Activated B cell treated with CpG ODN at 0.5 μM for 24 hours (primary cell): ENCODE results near the gene BHLHE40. TPM values are rescaled to one million over a fixed set of nuclear protein-coding genes. Genes with fewer than 3 reads are reported as not detected.

Experiments
- ATAC-seq: fragments of 200-7000 bp; cut with Tn5 transposase; one replicate; pipeline ENCODE4 v1.10.0; 2021; ENCODE audit warnings: low read depth, mild to moderate bottlenecking, moderate library complexity
- CTCF ChIA-PET: fragments of 350-600 bp; sonication (Branson Sonifier 250); formaldehyde crosslinking; loops from one replicate; lab custom pipeline; 2021; ENCODE audit warnings: antibody characterized with exemption; lab: Charles Lee
- POLR2A ChIA-PET: fragments of 350-600 bp; sonication (Branson Sonifier 250); formaldehyde crosslinking; loops from one replicate; lab custom pipeline; 2021; ENCODE audit warnings: antibody characterized with exemption; lab: Charles Lee
- DNase-seq: peaks from one replicate; pipeline ENCODE4 v3.0.0; 2022
- H3K27ac Mint-ChIP-seq: one replicate; pipeline ENCODE4 v1.8.0; 2020; ENCODE audit warnings: mixed read lengths
- H3K27me3 Mint-ChIP-seq: one replicate; pipeline ENCODE4 v1.8.0; 2021; ENCODE audit warnings: mixed read lengths
- H3K36me3 Mint-ChIP-seq: one replicate; pipeline ENCODE4 v1.8.0; 2021; ENCODE audit warnings: low read depth, mixed read lengths
- H3K4me1 Mint-ChIP-seq: one replicate; pipeline ENCODE4 v1.8.0; 2021; ENCODE audit warnings: mixed read lengths
- H3K4me3 Mint-ChIP-seq: one replicate; pipeline ENCODE4 v1.8.0; 2020; ENCODE audit warnings: mild to moderate bottlenecking, mixed read lengths
- H3K9me3 Mint-ChIP-seq: one replicate; pipeline ENCODE4 v1.8.0; 2020; ENCODE audit warnings: mixed read lengths
- intact Hi-C: fragments of 100-400 bp; cut with micrococcal nuclease; formaldehyde crosslinking; loops from one replicate; pipeline ENCODE4 v1.15.1; 2024
- total RNA-seq: library from RNA; stranded (reverse); gene quantifications from 2 replicates; pipeline ENCODE4 v1.2.3, GENCODE V29; 2022
- TF ChIP-seq, protein P1 (sequence below): fragments of 200-600 bp; IDR thresholded peaks from one replicate; pipeline ENCODE4 v1.8.0; 2022; ENCODE audit warnings: antibody characterized with exemption, mild to moderate bottlenecking

The BHLHE40 gene
- total RNA-seq, 1 donor from 2014 or later = 41.5 TPM

DNA sequence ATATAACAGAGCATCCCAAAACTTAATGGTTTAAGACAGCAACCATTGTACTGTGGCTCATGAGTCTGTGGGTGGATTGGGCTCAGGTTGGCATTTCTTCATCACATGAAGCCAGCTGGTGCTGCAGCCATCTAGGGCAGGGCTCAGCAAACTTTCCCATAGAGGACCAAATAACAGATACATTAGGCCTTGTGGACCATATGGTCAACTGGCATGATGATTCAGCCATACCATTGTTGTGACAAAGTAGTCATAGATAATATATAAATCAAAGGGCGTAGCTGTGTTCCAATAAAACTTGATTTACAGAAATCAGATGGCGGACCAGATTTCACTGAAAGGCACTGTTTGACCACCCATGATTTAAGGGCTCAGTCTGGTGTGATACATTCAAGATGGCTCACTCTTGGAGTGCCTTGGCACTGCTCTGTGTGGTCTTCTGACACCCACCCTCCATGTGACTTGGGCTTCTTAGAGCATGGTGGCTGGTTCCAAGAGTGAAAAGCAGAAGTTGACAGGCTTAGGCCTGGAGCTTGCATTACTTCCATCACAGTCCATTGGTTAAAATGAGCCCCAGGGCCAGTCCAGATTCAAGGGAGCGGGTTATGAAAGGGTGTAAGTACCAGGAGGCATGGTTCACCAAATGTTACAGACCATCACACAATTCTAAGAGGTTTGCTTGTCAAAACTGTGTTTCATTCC, 40.8 kb upstream of the BHLHE40 start:
- no peak for DNase-seq
- CTCF ChIA-PET = interaction anchor here (1.3 kb wide), 1 partner anchor 16 kb away, joined by 3 read pairs; no protein-coding TSS in a partner anchor
- H3K4me1 Mint-ChIP-seq = peaks cover 14% of the 10 kb centered on the region
- H3K27ac Mint-ChIP-seq = no peak overlapping the region
- TF ChIP-seq, protein P1, sequence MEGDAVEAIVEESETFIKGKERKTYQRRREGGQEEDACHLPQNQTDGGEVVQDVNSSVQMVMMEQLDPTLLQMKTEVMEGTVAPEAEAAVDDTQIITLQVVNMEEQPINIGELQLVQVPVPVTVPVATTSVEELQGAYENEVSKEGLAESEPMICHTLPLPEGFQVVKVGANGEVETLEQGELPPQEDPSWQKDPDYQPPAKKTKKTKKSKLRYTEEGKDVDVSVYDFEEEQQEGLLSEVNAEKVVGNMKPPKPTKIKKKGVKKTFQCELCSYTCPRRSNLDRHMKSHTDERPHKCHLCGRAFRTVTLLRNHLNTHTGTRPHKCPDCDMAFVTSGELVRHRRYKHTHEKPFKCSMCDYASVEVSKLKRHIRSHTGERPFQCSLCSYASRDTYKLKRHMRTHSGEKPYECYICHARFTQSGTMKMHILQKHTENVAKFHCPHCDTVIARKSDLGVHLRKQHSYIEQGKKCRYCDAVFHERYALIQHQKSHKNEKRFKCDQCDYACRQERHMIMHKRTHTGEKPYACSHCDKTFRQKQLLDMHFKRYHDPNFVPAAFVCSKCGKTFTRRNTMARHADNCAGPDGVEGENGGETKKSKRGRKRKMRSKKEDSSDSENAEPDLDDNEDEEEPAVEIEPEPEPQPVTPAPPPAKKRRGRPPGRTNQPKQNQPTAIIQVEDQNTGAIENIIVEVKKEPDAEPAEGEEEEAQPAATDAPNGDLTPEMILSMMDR = no peak
- ATAC-seq = no peak
- no peak overlapping the region for H3K4me3 Mint-ChIP-seq
- POLR2A ChIA-PET = no interaction called here
- no peaks in the 10 kb centered on the region for H3K9me3 Mint-ChIP-seq
- intact Hi-C loops = loop anchor here (10.0 kb wide), 1 partner anchor 486 kb away; no protein-coding TSS in a partner anchor
- H3K27me3 Mint-ChIP-seq = no peaks in the 10 kb centered on the region
- no peaks in the 10 kb centered on the region for H3K36me3 Mint-ChIP-seq

GRCh38 chr3:4939276-4939675, 40.0 kb upstream of the BHLHE40 start:
- Mint-ChIP-seq H3K27ac (no peak overlapping the region), H3K4me3 (no peak overlapping the region), H3K9me3 (no peaks in the 10 kb centered on the region), H3K27me3 (no peaks in the 10 kb centered on the region), H3K4me1 (peaks cover 14% of the 10 kb centered on the region), H3K36me3 (no peaks in the 10 kb centered on the region)
- no peak for ATAC-seq
- ChIA-PET POLR2A (interaction anchor here (0.6 kb wide), 1 partner anchor 29 kb away, joined by 4 read pairs; no protein-coding TSS in a partner anchor), CTCF (no interaction called here)
- TF ChIP-seq, protein P1 = no peak
- intact Hi-C loops = loop anchor here (10.0 kb wide), 1 partner anchor 486 kb away; no protein-coding TSS in a partner anchor
- DNase-seq = no peak

- no peaks in the 10 kb centered on the region for H3K9me3 Mint-ChIP-seq
- CTCF ChIA-PET = no interaction called here
- TF ChIP-seq, protein P1 = no peak
- no peaks in the 10 kb centered on the region for H3K36me3 Mint-ChIP-seq
- peaks cover 14% of the 10 kb centered on the region for H3K4me1 Mint-ChIP-seq
- no peak for DNase-seq
- no peak for ATAC-seq
- no peaks in the 10 kb centered on the region for H3K27me3 Mint-ChIP-seq
- POLR2A ChIA-PET = no interaction called here
- H3K4me3 Mint-ChIP-seq = no peak overlapping the region
- intact Hi-C loops = loop anchor here (5.0 kb wide), 1 partner anchor 36 kb away; the partner anchor contains the start of gene BHLHE40
- H3K27ac Mint-ChIP-seq = no peak overlapping the region
Observed at GRCh38 chr3:4940985-4941384, 38.3 kb upstream of the BHLHE40 start.

GRCh38 chr3:4943549-4943948, 35.7 kb upstream of the BHLHE40 start:
- no peak for DNase-seq
- ChIA-PET POLR2A (interaction anchor here (1.3 kb wide), 1 partner anchor 68 kb away, joined by 3 read pairs; no protein-coding TSS in a partner anchor), CTCF (no interaction called here)
- Mint-ChIP-seq H3K27ac (no peak overlapping the region), H3K36me3 (no peaks in the 10 kb centered on the region), H3K27me3 (no peaks in the 10 kb centered on the region), H3K4me1 (peaks cover 4% of the 10 kb centered on the region), H3K4me3 (no peak overlapping the region), H3K9me3 (no peaks in the 10 kb centered on the region)
- TF ChIP-seq, protein P1 = no peak
- intact Hi-C loops = loop anchor here (5.0 kb wide), 1 partner anchor 34 kb away; the partner anchor contains the start of gene BHLHE40
- no peak for ATAC-seq

DNA sequence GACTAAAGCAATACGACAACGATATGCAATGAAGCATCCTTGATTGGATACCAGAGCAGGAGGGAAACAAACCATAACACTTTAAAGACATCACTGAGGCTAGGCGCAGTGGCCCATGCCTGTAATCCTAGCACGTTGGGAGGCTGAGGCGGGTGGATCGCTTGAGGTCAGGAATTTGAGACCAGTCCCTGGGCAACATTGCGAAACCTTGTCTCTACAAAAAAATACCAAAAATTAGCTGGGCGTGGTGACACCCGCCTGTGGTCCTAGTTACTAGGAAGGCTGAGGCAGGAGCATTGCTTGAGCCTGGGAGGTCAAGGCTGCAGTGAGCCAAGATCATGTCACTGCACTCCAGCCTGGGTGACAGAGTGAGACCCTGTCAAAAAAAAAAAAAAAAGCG, 33.9 kb upstream of the BHLHE40 start:
- Mint-ChIP-seq H3K27me3 (no peaks in the 10 kb centered on the region), H3K4me3 (no peak overlapping the region), H3K9me3 (no peaks in the 10 kb centered on the region), H3K27ac (no peak overlapping the region), H3K4me1 (no peaks in the 10 kb centered on the region), H3K36me3 (no peaks in the 10 kb centered on the region)
- intact Hi-C loops = no loop called here
- no peak for DNase-seq
- CTCF ChIA-PET = no interaction called here
- no peak for ATAC-seq
- TF ChIP-seq, protein P1 = no peak
- POLR2A ChIA-PET = no interaction called here
